ENCODE measurements around the gene SRSF11. TPM values are rescaled to one million over a fixed set of nuclear protein-coding genes. Genes with fewer than 3 reads are reported as not detected.

The SRSF11 gene
- total RNA-seq, 4 donors from 2014 or later = 61.3 to 170 (median 122) TPM

- peaks cover 11 to 44% (median 18%) of the 10 kb centered on the region in 3 donors for H3K4me1 ChIP-seq
- ATAC-seq = no peak
- H3K27ac ChIP-seq = peak overlapping the region; percentile 92 to 96 (median 94)
- H3K9me3 ChIP-seq = no peaks in the 10 kb centered on the region
- peaks cover 0 to 39% of the 10 kb centered on the region in 2 donors for H3K36me3 ChIP-seq
- H3K4me3 ChIP-seq = peak overlapping the region; percentile 65 to 98
- TF ChIP-seq POLR2AphosphoS5 (IDR thresholded peaks at IDR 0.05) (no peak), POLR2A (IDR thresholded peaks at IDR 0.05) (no peak), EP300 (IDR thresholded peaks at IDR 0.05) (no peak)
- TF ChIP-seq, protein P1, sequence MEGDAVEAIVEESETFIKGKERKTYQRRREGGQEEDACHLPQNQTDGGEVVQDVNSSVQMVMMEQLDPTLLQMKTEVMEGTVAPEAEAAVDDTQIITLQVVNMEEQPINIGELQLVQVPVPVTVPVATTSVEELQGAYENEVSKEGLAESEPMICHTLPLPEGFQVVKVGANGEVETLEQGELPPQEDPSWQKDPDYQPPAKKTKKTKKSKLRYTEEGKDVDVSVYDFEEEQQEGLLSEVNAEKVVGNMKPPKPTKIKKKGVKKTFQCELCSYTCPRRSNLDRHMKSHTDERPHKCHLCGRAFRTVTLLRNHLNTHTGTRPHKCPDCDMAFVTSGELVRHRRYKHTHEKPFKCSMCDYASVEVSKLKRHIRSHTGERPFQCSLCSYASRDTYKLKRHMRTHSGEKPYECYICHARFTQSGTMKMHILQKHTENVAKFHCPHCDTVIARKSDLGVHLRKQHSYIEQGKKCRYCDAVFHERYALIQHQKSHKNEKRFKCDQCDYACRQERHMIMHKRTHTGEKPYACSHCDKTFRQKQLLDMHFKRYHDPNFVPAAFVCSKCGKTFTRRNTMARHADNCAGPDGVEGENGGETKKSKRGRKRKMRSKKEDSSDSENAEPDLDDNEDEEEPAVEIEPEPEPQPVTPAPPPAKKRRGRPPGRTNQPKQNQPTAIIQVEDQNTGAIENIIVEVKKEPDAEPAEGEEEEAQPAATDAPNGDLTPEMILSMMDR (IDR thresholded peaks at IDR 0.05) = no peak
- WGBS, 2 donors (ENCODE audit: low coverage in 1 of 2) = 31 to 46% methylated on average over 10 to 16 of the region's 17 CpGs
- H3K27me3 ChIP-seq = no peaks in the 10 kb centered on the region
Observed at GRCh38 chr1:70220517-70221237, 503 bp upstream of the SRSF11 start.

DNA sequence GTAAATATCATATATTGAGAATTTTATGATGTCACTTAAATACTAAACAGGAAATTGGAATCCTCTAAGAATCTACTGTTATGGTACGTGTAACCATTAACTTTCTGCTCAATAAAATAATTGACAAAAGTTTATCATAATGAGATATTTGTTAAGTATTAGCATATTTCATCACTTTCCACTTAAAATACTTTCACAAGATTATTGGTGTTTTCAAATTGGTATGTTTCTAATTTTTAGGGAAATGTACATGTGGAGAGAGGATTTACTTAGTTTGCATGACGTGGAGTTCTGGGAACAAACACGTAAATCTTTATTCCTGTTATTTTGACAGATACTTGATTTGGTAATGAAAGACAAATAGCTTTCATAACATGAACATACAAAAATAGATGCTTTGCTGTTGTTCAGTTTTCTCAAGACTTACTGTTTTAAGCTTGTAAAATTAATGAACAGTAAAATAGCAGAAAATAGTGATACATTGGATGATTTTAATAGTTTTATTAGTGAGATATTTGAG, 1.6 kb downstream of the SRSF11 start:
- peak overlapping the region in 1 of 2 donors; percentile 65 for H3K4me3 ChIP-seq
- H3K4me1 ChIP-seq = peaks cover 14 to 65% (median 30%) of the 10 kb centered on the region in 3 donors
- TF ChIP-seq POLR2AphosphoS5 (IDR thresholded peaks at IDR 0.05) = no peak
- TF ChIP-seq, protein P1 (IDR thresholded peaks at IDR 0.05) = no peak
- TF ChIP-seq EP300 (IDR thresholded peaks at IDR 0.05) = no peak
- no peak for TF ChIP-seq POLR2A (IDR thresholded peaks at IDR 0.05)
- H3K27ac ChIP-seq = peak overlapping the region in 3 of 4 donors; percentile 92 to 96 (median 93)
- H3K9me3 ChIP-seq = no peaks in the 10 kb centered on the region
- peaks cover 0 to 22% of the 10 kb centered on the region in 2 donors for H3K36me3 ChIP-seq
- H3K27me3 ChIP-seq = no peaks in the 10 kb centered on the region
- no peak for ATAC-seq
- WGBS, 2 donors (ENCODE audit: low coverage in 1 of 2) = 21 to 27% methylated on average over 3 of the region's 3 CpGs

- Histone ChIP-seq H3K9me3 (no peaks in the 10 kb centered on the region), H3K4me3 (no peak overlapping the region), H3K27me3 (no peaks in the 10 kb centered on the region), H3K4me1 (peaks cover 14 to 78% (median 30%) of the 10 kb centered on the region in 3 donors), H3K36me3 (peaks cover 0 to 36% of the 10 kb centered on the region in 2 donors), H3K27ac (peak overlapping the region in 1 of 4 donors; percentile 11)
- TF ChIP-seq, protein P1 (IDR thresholded peaks at IDR 0.05) = no peak
- TF ChIP-seq POLR2A (IDR thresholded peaks at IDR 0.05) = no peak
- no peak for TF ChIP-seq POLR2AphosphoS5 (IDR thresholded peaks at IDR 0.05)
- TF ChIP-seq EP300 (IDR thresholded peaks at IDR 0.05) = no peak
- ATAC-seq = no peak
- 63 to 73% methylated on average over 2 of the region's 2 CpGs for WGBS, 2 donors (ENCODE audit: low coverage in 1 of 2)
Observed at GRCh38 chr1:70224954-70225353, 3.8 kb downstream of the SRSF11 start.

- TF ChIP-seq, protein P1 (IDR thresholded peaks at IDR 0.05) = no peak
- TF ChIP-seq POLR2A (IDR thresholded peaks at IDR 0.05) (no peak), POLR2AphosphoS5 (IDR thresholded peaks at IDR 0.05) (no peak), EP300 (IDR thresholded peaks at IDR 0.05) (no peak)
- Histone ChIP-seq H3K27me3 (no peaks in the 10 kb centered on the region), H3K36me3 (peaks cover 6 to 61% of the 10 kb centered on the region in 2 donors), H3K4me3 (no peak overlapping the region), H3K9me3 (no peaks in the 10 kb centered on the region), H3K4me1 (peaks cover 14 to 66% (median 29%) of the 10 kb centered on the region in 3 donors), H3K27ac (no peak overlapping the region)
- 18 to 30% methylated on average over 1 of the region's 1 CpG for WGBS, 2 donors (ENCODE audit: low coverage in 1 of 2)
- no peak for ATAC-seq
Observed at GRCh38 chr1:70227439-70227838, 6.3 kb downstream of the SRSF11 start.

Measured in gastroesophageal sphincter (tissue), 4 donors.